Gastrocnemius medialis (tissue), 4 donors: Measurements from ENCODE around the gene RAB17. TPM values are rescaled to one million over a fixed set of nuclear protein-coding genes. Genes with fewer than 3 reads are reported as not detected.

Experiments
- ATAC-seq, 2 donors: fragments of 150-250 bp; one replicate each; pipeline ENCODE4 v1.9.1; 2016
- DNase-seq, 2 donors: peaks; one replicate each; pipeline ENCODE4 v3.0.0-alpha.2; 2019
- H3K27ac ChIP-seq, 4 donors: fragments of 200-600 bp; sonication (generic); 1 replicate in 1 of 4; 2 replicates in 3 of 4; pipeline ENCODE4 v1.5.1; 2016 to 2018; ENCODE audit warnings: mild to moderate bottlenecking in 2 of 4, moderate library complexity in 1 of 4
- H3K27me3 ChIP-seq, 3 donors: fragments of 200-600 bp; sonication (generic) in 2 of 3; 1 replicate in 1 of 3; 2 replicates in 2 of 3; pipeline versions ENCODE4 v1.5.1 to v1.6.0; 2016 to 2019; ENCODE audit warnings: mild to moderate bottlenecking in 1 of 3, moderate library complexity in 1 of 3
- H3K36me3 ChIP-seq, 2 donors: fragments of 200-600 bp; sonication (generic) in 1 of 2; one replicate each; pipeline ENCODE4 v1.5.1; 2017 to 2018
- H3K4me1 ChIP-seq, 2 donors: fragments of 200-600 bp; sonication (generic) in 1 of 2; one replicate each; pipeline ENCODE4 v1.5.1; 2016 to 2017; ENCODE audit warnings: mild to moderate bottlenecking in 2 of 2
- H3K4me3 ChIP-seq, 4 donors: fragments of 200-600 bp; sonication (generic) in 3 of 4; 1 replicate in 1 of 4; 2 replicates in 3 of 4; pipeline ENCODE4 v1.5.1; 2016 to 2019; ENCODE audit warnings: mild to moderate bottlenecking in 2 of 4
- H3K9me3 ChIP-seq, 3 donors: fragments of 200-600 bp; sonication (generic) in 2 of 3; 1 replicate in 1 of 3; 2 replicates in 2 of 3; pipeline ENCODE4 v1.5.1; 2016 to 2019
- POLR2A ChIP-seq, 2 donors: fragments of 450-650 bp; IDR thresholded peaks; one replicate each; pipeline ENCODE4 v1.6.1; 2017; ENCODE audit warnings: antibody characterized with exemption in 2 of 2, mild to moderate bottlenecking in 2 of 2, moderate library complexity in 2 of 2
- in situ Hi-C, 4 donors: fragments of 200-750 bp; cut with MboI; loops; one replicate each; pipeline versions ENCODE4 v1.15.0 to v1.8.0; 2017; ENCODE audit warnings: low sequenced_read_pairs in 4 of 4
- intact Hi-C: fragments of 100-400 bp; cut with DNase I; formaldehyde crosslinking; loops from one replicate; pipeline ENCODE4 v1.15.1; 2023; ENCODE audit warnings: low total_unique reads
- total RNA-seq, 4 donors: library from RNA; depleted of rRNA; stranded (reverse); fragments of >200 nt; gene quantifications; one replicate each; pipeline versions ENCODE4 v1.1.0 to v1.2.3, GENCODE V29; 2016
- TF ChIP-seq, protein P1 (sequence below), 5 experiments: fragments of 450-650 bp in 3 of 5; fragments of 200-600 bp in 2 of 5; sonication (generic) in 2 of 5; IDR thresholded peaks in 4 of 5; conservative IDR thresholded peaks in 1 of 5; 1 replicate in 4 of 5; 2 replicates in 1 of 5; pipeline ENCODE4 v1.5.1; 2016 to 2019; ENCODE audit warnings: antibody characterized with exemption in 5 of 5, mild to moderate bottlenecking in 3 of 5, moderate library complexity in 3 of 5

The RAB17 gene
- total RNA-seq, 4 donors from 2014 or later: 0.42 to 1.3 TPM; not detected in 2

DNA sequence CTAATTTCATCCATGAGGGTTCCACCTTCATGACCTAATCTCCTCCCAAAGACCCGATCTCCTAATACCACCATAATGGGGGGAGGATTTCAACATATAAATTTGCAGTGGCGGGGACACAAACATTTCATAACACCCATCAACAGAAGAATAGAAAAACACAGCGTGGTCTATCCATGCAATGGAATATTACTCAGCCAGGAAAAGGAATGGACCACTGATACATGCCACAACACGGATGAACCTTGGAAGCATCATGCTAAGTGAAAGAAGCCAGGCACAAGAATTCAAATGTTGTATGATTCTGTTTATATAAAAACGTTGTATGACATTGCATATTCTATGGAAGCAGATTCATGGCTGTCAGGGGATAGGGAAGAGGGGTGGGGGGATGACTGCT, 21.5 kb downstream of the RAB17 start:
- no peak overlapping the region for H3K4me3 ChIP-seq
- in situ Hi-C loops: no loop called here
- H3K27me3 ChIP-seq: peaks cover 0 to 4% (median 1%) of the 10 kb centered on the region in 3 donors
- intact Hi-C loops: no loop called here
- H3K36me3 ChIP-seq: no peaks in the 10 kb centered on the region
- no peaks in the 10 kb centered on the region for H3K9me3 ChIP-seq
- H3K4me1 ChIP-seq: peaks cover 13% of the 10 kb centered on the region in 2 donors
- TF ChIP-seq, protein P1, sequence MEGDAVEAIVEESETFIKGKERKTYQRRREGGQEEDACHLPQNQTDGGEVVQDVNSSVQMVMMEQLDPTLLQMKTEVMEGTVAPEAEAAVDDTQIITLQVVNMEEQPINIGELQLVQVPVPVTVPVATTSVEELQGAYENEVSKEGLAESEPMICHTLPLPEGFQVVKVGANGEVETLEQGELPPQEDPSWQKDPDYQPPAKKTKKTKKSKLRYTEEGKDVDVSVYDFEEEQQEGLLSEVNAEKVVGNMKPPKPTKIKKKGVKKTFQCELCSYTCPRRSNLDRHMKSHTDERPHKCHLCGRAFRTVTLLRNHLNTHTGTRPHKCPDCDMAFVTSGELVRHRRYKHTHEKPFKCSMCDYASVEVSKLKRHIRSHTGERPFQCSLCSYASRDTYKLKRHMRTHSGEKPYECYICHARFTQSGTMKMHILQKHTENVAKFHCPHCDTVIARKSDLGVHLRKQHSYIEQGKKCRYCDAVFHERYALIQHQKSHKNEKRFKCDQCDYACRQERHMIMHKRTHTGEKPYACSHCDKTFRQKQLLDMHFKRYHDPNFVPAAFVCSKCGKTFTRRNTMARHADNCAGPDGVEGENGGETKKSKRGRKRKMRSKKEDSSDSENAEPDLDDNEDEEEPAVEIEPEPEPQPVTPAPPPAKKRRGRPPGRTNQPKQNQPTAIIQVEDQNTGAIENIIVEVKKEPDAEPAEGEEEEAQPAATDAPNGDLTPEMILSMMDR (IDR thresholded peaks at IDR 0.05 in 4 of 5, conservative IDR thresholded peaks at IDR 0.05 in 1 of 5): no peak
- no peak for TF ChIP-seq POLR2A (IDR thresholded peaks at IDR 0.05)
- ATAC-seq: no peak
- no peak for DNase-seq
- H3K27ac ChIP-seq: no peak overlapping the region

DNA sequence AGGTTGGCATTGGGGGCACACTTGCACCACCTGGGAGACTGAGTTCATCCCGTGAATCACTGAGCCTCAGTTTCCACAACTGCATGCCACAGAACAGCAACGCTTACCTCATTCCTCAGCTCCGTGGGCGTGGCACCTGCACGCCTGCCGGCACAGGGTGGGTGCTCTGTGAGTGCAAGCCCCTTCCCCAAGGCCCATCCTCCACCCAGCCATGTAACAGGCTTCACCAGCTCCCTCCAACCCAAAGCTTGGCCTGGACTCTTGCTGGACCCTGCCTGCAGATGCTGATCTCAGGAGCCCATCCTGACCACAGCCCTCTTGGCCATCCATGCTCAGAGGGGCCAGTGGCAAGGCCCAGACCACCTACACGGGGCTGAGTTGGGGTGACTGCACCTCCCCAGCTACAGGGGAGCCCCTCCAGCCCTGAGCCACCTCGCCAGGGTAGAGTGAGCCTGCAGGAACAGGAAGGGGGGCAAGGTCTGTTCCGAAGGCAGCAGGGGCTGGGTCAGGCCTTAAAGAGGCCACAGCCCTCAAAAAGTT, 22.3 kb downstream of the RAB17 start:
- peaks cover 13% of the 10 kb centered on the region in 2 donors for H3K4me1 ChIP-seq
- no peak overlapping the region for H3K27ac ChIP-seq
- no peak for DNase-seq
- in situ Hi-C loops (no loop called here), intact Hi-C loops (no loop called here)
- no peaks in the 10 kb centered on the region for H3K9me3 ChIP-seq
- H3K4me3 ChIP-seq: no peak overlapping the region
- TF ChIP-seq, protein P1 (IDR thresholded peaks at IDR 0.05 in 4 of 5, conservative IDR thresholded peaks at IDR 0.05 in 1 of 5): no peak
- TF ChIP-seq POLR2A (IDR thresholded peaks at IDR 0.05): no peak
- H3K36me3 ChIP-seq: no peaks in the 10 kb centered on the region
- peaks cover 0 to 5% (median 4%) of the 10 kb centered on the region in 3 donors for H3K27me3 ChIP-seq
- ATAC-seq: no peak

DNA sequence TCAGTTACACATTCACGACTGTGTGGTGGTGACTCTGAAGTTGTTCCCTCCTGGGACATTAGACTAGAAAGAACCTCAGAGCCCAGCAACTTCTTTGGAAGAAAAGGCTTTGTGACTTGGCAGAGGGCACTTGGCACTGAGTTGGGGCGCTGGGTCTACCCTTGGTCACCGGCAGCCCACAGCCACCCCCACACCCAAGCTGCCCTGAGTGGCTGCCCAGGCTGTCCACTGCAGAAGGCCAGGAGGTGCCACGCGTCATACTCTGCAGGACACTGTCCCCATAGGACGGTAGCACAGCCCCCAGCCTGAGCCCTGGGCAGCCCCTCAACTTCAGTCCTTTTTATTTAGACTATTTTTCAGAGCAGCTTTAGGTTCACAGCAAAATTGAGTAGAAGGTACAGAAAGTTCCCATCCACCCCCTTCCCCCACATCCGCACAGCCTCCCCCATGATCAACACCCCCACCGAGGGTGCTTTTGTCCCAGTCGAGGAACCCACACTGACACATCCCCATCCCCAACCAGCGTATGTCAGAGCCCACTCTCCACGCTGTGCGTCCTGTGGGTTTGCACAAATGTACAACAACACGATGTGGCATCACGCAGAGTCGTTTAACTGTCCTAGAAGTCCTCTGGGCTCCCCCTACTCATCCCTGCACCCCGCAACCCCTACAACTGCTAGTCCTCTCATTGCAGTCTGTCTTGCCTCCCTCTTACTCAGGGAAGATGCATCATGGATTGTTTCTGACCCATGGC, 23.1 kb downstream of the RAB17 start:
- Histone ChIP-seq H3K27ac (no peak overlapping the region), H3K4me3 (no peak overlapping the region), H3K9me3 (no peaks in the 10 kb centered on the region), H3K4me1 (peaks cover 9 to 11% of the 10 kb centered on the region in 2 donors), H3K36me3 (no peaks in the 10 kb centered on the region), H3K27me3 (peaks cover 0 to 5% (median 4%) of the 10 kb centered on the region in 3 donors)
- DNase-seq (no peak), ATAC-seq (no peak)
- TF ChIP-seq, protein P1 (IDR thresholded peaks at IDR 0.05 in 4 of 5, conservative IDR thresholded peaks at IDR 0.05 in 1 of 5): no peak
- TF ChIP-seq POLR2A (IDR thresholded peaks at IDR 0.05): no peak
- in situ Hi-C loops (no loop called here), intact Hi-C loops (no loop called here)

DNA sequence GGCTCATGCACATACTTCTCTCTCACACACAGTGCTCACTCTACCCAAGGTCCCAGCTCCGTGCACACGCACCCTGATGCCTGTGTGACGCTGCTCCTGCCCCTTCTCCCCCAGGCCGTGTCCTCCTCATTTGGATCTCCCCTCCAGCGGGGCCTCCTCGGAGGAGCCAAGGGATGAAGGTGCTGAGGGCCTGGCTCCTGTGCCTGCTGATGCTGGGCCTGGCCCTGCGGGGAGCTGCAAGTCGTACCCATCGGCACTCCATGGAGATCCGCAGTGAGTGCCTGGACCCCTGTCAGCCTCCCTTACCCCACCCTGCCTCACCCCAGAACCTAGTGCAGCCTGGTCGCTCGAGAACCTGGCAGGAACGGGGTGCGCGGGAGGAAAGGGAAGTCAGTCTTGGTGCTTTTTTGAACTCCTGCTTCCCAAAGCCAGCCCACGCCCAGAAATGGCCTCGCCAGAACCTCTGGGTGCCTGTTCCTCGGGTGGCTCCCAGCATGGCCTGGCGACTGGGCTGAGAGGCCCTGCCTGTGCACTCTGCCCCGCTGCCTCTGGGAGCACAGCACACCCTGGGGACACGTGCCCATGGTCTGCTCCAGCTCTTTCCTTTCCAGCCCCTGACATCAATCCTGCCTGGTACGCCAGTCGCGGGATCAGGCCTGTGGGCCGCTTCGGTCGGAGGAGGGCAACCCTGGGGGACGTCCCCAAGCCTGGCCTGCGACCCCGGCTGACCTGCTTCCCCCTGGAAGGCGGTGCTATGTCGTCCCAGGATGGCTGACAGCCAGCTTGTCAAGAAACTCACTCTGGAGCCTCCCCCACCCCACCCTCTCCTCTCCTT, 23.9 kb downstream of the RAB17 start, which contains the start of gene PRLH:
Gene PRLH, plus strand, starts transcription at position 174 of the 835 bp plus-strand sequence. Its CDS starts 0 bp downstream, at position 174.
- Histone ChIP-seq H3K27ac (no peak within 1 kb of the TSS), H3K9me3 (no peaks in the 10 kb centered on the region), H3K4me3 (no peak within 1 kb of the TSS), H3K36me3 (no peaks in the 10 kb centered on the region), H3K27me3 (peaks cover 0 to 5% (median 4%) of the 10 kb centered on the region in 3 donors), H3K4me1 (peaks cover 2% of the 10 kb centered on the region in 2 donors)
- in situ Hi-C loops (no loop called here), intact Hi-C loops (no loop called here)
- DNase-seq: no peak
- TF ChIP-seq, protein P1 (IDR thresholded peaks at IDR 0.05 in 4 of 5, conservative IDR thresholded peaks at IDR 0.05 in 1 of 5): no peak
- TF ChIP-seq POLR2A (IDR thresholded peaks at IDR 0.05): no peak
- ATAC-seq: no peak
